Tibial nerve (tissue), 3 donors: ENCODE measurements around the gene KRT6C.

Source experiments
- CTCF ChIP-seq, 5 experiments: fragments of 200-600 bp in 3 of 5; fragments of 450-650 bp in 2 of 5; sonication (generic) in 3 of 5; IDR thresholded peaks; one replicate each; pipeline ENCODE4 v1.5.1; 2016 to 2019; ENCODE audit warnings: antibody characterized with exemption in 5 of 5, mild to moderate bottlenecking in 3 of 5, moderate library complexity in 2 of 5
- POLR2A ChIP-seq, 2 donors: fragments of 450-650 bp; IDR thresholded peaks; one replicate each; pipeline ENCODE4 v1.6.1; 2017; ENCODE audit warnings: antibody characterized with exemption in 2 of 2, mild to moderate bottlenecking in 2 of 2, moderate library complexity in 2 of 2

GRCh38 chr12:52469853-52470252 is 3.8 kb downstream of the KRT6C start:
- no peak for TF ChIP-seq CTCF (IDR thresholded peaks at IDR 0.05)
- no peak for TF ChIP-seq POLR2A (IDR thresholded peaks at IDR 0.05)
